GM12864 (cell line): ENCODE results near the gene MAPT.

Experiments used
- DNase-seq: peaks from one replicate; pipeline ENCODE4 v3.0.0-alpha.2; 2011; ENCODE audit warnings: low read depth
- H3K4me3 ChIP-seq: 2 replicates; pipeline ENCODE4 v1.5.1; 2011; ENCODE audit warnings: mild to moderate bottlenecking, low read depth, low read length, control low read depth
- TF ChIP-seq, protein P1 (sequence below): IDR thresholded peaks from 2 replicates; pipeline ENCODE4 v1.5.1; 2011; ENCODE audit warnings: low read depth, mild to moderate bottlenecking, moderate library complexity, low read length, control low read depth, inconsistent platforms; ENCODE audit errors: missing control alignments

The MAPT gene

DNA sequence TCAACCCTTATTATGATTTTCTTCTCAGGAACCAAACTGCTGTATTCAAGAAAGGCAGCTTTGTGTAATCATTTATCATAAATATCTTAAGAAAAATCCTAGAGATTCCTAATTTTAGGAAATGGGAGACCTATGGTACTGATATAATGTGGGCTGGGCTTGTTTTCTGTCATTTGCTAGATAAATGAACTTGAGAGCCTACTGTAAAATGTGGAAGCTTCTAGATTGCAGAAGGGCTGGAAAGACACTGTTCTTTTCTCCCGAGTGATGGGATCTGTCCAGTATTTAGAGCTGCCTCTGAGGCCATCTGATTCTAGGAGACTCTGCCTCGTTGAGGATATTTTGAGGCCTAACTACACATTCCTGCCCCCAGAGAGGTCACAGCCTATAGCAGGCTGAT is 84.8 kb downstream of the MAPT start:
- TF ChIP-seq, protein P1, sequence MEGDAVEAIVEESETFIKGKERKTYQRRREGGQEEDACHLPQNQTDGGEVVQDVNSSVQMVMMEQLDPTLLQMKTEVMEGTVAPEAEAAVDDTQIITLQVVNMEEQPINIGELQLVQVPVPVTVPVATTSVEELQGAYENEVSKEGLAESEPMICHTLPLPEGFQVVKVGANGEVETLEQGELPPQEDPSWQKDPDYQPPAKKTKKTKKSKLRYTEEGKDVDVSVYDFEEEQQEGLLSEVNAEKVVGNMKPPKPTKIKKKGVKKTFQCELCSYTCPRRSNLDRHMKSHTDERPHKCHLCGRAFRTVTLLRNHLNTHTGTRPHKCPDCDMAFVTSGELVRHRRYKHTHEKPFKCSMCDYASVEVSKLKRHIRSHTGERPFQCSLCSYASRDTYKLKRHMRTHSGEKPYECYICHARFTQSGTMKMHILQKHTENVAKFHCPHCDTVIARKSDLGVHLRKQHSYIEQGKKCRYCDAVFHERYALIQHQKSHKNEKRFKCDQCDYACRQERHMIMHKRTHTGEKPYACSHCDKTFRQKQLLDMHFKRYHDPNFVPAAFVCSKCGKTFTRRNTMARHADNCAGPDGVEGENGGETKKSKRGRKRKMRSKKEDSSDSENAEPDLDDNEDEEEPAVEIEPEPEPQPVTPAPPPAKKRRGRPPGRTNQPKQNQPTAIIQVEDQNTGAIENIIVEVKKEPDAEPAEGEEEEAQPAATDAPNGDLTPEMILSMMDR, result no peak
- no peak overlapping the region for H3K4me3 ChIP-seq
- DNase-seq, result no peak

DNA sequence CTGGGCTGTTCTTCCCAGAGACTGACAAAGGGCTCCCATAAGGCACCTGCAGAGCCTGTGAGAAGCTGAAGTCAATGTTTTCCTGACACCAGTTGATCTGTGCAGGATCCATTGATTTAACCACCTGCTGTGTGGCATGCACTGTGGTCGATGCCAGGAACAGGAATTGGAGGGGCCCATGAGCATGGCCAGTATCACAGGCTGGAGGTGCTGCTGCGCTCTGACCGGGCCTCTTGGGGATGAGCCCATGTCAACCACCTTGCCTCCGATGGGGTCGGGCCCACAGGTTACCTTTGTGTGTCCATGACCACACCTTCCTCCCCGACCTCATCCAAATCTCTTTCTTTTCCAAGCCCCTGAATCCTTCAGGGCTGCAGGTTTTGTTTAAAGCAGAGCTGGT is 86.5 kb downstream of the MAPT start:
- TF ChIP-seq, protein P1, result no peak
- no peak overlapping the region for H3K4me3 ChIP-seq
- no peak for DNase-seq

DNA sequence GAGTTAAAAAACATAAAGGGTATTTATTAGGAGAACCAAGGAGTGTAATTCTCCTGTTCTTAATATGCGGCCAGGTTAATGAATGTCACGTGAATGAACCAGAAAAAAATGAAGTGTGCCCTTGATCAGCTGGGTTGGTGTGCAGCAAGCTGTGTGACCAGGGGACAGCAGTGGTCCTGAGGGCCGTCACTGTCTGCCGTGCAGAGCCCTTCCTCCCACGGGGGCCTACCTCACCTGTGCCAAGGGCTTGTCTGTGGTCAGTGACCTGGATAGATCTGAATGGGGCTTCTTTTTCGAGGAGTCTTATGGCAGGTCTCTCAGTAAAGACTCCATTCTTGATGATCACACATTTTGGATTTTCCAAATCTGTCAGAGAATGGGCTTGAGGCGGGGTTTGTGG is 87.0 kb downstream of the MAPT start:
- no peak for DNase-seq
- no peak overlapping the region for H3K4me3 ChIP-seq
- TF ChIP-seq, protein P1, result no peak

DNA sequence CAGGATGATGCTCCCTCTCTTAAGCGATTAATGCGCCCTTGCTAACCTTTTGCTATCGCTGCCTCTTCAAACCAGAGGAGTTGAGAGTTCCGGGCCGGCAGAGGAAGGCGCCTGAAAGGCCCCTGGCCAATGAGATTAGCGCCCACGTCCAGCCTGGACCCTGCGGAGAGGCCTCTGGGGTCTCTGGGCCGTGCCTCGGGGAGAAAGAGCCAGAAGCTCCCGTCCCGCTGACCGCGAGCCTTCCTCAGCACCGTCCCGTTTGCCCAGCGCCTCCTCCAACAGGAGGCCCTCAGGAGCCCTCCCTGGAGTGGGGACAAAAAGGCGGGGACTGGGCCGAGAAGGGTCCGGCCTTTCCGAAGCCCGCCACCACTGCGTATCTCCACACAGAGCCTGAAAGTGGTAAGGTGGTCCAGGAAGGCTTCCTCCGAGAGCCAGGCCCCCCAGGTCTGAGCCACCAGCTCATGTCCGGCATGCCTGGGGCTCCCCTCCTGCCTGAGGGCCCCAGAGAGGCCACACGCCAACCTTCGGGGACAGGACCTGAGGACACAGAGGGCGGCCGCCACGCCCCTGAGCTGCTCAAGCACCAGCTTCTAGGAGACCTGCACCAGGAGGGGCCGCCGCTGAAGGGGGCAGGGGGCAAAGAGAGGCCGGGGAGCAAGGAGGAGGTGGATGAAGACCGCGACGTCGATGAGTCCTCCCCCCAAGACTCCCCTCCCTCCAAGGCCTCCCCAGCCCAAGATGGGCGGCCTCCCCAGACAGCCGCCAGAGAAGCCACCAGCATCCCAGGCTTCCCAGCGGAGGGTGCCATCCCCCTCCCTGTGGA is 88.6 kb downstream of the MAPT start:
- no peak for DNase-seq
- H3K4me3 ChIP-seq, result no peak overlapping the region
- TF ChIP-seq, protein P1, result no peak

DNA sequence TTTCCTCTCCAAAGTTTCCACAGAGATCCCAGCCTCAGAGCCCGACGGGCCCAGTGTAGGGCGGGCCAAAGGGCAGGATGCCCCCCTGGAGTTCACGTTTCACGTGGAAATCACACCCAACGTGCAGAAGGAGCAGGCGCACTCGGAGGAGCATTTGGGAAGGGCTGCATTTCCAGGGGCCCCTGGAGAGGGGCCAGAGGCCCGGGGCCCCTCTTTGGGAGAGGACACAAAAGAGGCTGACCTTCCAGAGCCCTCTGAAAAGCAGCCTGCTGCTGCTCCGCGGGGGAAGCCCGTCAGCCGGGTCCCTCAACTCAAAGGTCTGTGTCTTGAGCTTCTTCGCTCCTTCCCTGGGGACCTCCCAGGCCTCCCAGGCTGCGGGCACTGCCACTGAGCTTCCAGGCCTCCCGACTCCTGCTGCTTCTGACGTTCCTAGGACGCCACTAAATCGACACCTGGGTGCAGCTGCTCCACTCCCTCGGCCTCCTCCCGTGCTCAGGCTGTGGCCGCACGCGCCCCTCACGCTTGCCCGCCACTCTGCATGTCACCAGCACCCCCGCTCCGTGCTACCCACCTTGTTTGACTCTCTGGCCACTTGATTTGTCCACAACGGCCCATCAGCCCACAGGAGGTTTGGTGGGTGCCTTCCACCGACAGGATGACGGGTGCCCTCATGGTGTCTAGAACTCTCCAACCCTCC is 89.4 kb downstream of the MAPT start:
- no peak overlapping the region for H3K4me3 ChIP-seq
- DNase-seq, result no peak
- TF ChIP-seq, protein P1, result no peak

DNA sequence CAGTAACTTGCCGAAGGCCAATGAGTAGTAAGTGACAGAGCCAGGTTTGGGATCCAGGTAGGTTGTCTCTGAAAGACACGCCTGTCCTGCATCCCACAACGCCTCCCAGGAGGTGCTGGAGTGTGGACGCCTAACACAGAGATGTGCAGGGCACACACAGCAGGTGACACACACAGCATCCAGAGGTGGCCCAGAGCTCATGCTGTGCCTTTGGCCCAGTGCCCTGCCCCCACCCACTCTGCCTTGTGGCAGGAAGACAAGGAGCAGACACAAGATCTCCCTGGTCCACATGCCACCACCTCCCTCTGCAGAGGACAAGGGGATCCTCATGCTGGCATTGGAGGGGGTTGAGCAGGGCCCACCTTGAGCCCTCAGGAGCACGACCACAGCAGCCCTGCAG is 90.0 kb downstream of the MAPT start:
- no peak for DNase-seq
- TF ChIP-seq, protein P1, result no peak
- H3K4me3 ChIP-seq, result no peak overlapping the region

DNA sequence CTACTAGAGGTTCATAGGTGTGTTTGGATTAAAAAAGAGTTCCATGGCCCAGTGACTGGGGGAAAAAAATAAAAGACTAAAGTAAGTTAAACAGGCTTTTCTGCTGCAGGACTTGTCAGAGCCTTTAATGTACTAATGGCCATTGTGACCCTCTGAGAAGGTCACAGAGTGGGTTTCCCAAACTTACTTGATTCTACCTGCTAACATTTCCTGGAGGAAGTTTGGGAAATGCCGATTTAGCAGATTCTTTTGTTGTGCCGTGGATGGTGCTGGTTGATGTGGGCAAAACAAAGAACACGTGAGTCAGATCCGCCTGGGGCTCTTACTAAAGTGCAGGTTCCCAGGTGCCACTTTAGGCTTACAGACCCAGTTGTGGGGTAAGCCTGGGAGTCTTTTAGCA is 91.1 kb downstream of the MAPT start:
- TF ChIP-seq, protein P1, result no peak
- DNase-seq, result no peak
- no peak overlapping the region for H3K4me3 ChIP-seq
